ENCODE results near the gene APEH.

The APEH gene

DNA sequence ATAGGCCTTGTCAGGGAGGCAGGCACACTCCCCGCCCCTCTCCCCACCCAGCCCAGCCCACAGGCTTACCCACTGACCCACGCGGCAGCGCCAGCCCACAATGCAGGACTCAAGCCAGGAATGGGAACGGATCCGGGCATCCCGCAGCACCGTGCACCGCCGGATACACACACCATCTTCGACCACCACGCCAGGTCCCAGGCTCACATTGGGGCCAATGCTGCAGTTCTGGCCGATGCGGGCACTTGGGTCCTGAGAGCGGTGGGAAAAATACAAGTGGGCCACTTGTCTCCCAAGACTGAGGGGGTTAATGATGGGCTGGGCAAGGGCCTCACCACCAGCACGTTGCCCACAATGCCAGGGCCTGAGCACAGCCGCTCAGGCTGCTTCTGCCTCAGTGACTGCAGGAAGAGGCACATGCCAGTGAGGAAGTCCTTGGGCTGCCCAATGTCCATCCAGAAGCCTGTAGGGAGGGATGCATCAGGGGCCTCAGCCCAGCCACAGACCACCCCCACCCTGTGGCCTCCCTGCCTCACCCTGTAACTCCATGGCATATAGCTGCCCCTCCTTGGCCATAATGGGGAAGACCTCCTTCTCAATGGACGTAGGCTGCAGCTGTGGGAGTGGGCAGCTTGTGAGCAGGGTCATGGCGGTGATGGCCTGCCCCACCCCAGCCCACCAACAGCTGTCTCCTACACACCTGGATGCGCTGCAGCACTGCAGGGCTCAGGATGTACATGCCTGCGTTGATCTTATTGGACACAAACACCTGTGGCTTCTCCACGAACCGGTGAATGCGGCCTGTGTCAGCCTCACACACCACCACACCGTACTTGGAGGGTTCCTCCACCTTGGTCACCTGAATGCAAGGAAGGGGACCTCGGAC, 48.0 kb downstream of the APEH start:
- H3K9me2 ChIP-seq (ENCODE audit: low read depth, low read length), result no peaks in the 10 kb centered on the region
- no peaks in the 10 kb centered on the region for H3K79me2 ChIP-seq (ENCODE audit: insufficient read depth, low read length)
- H3K4me3 ChIP-seq (ENCODE audit: low read depth, low read length, poor library complexity, severe bottlenecking), result peak overlapping the region; percentile 76
- no peaks in the 10 kb centered on the region for H3F3A ChIP-seq (ENCODE audit: insufficient read depth, low read length)
- peak overlapping the region; percentile 84; the same call in 1 of the 2 replicates for H3K9ac ChIP-seq (ENCODE audit: low read length)
- no peaks in the 10 kb centered on the region for H3K9me3 ChIP-seq (ENCODE audit: low read length)
- peaks cover 29% of the 10 kb centered on the region for H3K4me1 ChIP-seq (ENCODE audit: insufficient read depth, low read length, severe bottlenecking)
- TF ChIP-seq, protein P1, sequence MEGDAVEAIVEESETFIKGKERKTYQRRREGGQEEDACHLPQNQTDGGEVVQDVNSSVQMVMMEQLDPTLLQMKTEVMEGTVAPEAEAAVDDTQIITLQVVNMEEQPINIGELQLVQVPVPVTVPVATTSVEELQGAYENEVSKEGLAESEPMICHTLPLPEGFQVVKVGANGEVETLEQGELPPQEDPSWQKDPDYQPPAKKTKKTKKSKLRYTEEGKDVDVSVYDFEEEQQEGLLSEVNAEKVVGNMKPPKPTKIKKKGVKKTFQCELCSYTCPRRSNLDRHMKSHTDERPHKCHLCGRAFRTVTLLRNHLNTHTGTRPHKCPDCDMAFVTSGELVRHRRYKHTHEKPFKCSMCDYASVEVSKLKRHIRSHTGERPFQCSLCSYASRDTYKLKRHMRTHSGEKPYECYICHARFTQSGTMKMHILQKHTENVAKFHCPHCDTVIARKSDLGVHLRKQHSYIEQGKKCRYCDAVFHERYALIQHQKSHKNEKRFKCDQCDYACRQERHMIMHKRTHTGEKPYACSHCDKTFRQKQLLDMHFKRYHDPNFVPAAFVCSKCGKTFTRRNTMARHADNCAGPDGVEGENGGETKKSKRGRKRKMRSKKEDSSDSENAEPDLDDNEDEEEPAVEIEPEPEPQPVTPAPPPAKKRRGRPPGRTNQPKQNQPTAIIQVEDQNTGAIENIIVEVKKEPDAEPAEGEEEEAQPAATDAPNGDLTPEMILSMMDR (IDR thresholded peaks at IDR 0.05; ENCODE audit: low read length), result no peak
- TF ChIP-seq EZH2 (IDR thresholded peaks at IDR 0.05; ENCODE audit: borderline replicate concordance, low read length), result no peak
- no peaks in the 10 kb centered on the region for H3K27me3 ChIP-seq (ENCODE audit: insufficient read depth, low read length)
- peak overlapping the region; percentile 85 for H3K4me2 ChIP-seq (ENCODE audit: low read length)
- H4K20me1 ChIP-seq (ENCODE audit: insufficient read depth, low read length), result no peaks in the 10 kb centered on the region
- no peak overlapping the region for H3K27ac ChIP-seq (ENCODE audit: low read depth, low read length, poor library complexity, severe bottlenecking)
- H2AFZ ChIP-seq (ENCODE audit: low read length), result no peak overlapping the region
- H3K36me3 ChIP-seq (ENCODE audit: insufficient read depth, low read length), result peaks cover 47% of the 10 kb centered on the region

DNA sequence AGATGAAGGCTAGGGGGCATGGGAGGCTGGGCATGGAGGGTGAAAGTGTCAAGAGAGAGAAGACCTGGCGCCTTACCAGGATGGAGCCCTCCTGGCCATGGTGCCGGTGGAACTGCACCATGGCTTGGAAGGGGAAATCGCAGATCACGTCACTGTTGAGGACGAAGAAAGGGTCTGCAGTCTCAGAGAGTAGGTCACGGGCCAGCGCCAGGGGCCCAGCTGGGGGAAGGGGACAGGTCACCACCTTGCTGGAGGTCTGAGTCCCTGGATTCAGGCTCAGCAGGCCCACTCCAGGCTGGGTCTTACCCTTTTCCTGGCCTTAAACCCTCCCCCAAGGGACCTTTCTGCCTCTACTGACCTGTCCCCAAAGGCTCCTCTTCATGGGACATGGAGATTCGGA, 48.7 kb downstream of the APEH start:
- peaks cover 33% of the 10 kb centered on the region for H3K4me1 ChIP-seq (ENCODE audit: insufficient read depth, low read length, severe bottlenecking)
- peaks cover 43% of the 10 kb centered on the region for H3K36me3 ChIP-seq (ENCODE audit: insufficient read depth, low read length)
- H3K79me2 ChIP-seq (ENCODE audit: insufficient read depth, low read length), result no peaks in the 10 kb centered on the region

DNA sequence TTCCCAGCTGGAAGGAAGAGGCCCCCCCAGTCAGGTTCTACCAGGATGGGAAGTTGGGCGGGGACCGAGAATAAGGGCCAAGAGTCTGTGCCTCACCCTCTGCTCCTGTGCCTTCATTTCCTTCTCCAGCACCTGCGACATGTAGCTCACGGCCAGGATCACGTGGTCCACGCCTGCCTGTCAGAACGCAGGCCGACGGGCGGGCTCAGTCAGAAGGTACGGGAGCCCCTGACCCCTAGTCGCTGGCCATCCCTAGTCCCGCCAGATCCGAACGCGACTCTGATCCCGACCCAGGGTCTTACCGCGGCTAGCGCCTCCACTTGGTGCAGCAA, 49.1 kb downstream of the APEH start:
- Histone ChIP-seq H3K9ac (ENCODE audit: low read length) (peak overlapping the region; percentile 84), H3K4me2 (ENCODE audit: low read length) (peak overlapping the region; percentile 85), H3K4me1 (ENCODE audit: insufficient read depth, low read length, severe bottlenecking) (peaks cover 33% of the 10 kb centered on the region), H3K9me2 (ENCODE audit: low read depth, low read length) (no peaks in the 10 kb centered on the region), H3F3A (ENCODE audit: insufficient read depth, low read length) (no peaks in the 10 kb centered on the region), H3K9me3 (ENCODE audit: low read length) (no peaks in the 10 kb centered on the region), H3K79me2 (ENCODE audit: insufficient read depth, low read length) (no peaks in the 10 kb centered on the region), H3K36me3 (ENCODE audit: insufficient read depth, low read length) (peaks cover 39% of the 10 kb centered on the region), H4K20me1 (ENCODE audit: insufficient read depth, low read length) (no peaks in the 10 kb centered on the region), H3K27me3 (ENCODE audit: insufficient read depth, low read length) (no peaks in the 10 kb centered on the region), H2AFZ (ENCODE audit: low read length) (no peak overlapping the region), H3K27ac (ENCODE audit: low read depth, low read length, poor library complexity, severe bottlenecking) (peak overlapping the region; percentile 75), H3K4me3 (ENCODE audit: low read depth, low read length, poor library complexity, severe bottlenecking) (peak overlapping the region; percentile 76)
- no peak for TF ChIP-seq EZH2 (IDR thresholded peaks at IDR 0.05; ENCODE audit: borderline replicate concordance, low read length)
- TF ChIP-seq, protein P1 (IDR thresholded peaks at IDR 0.05; ENCODE audit: low read length), result no peak

More for the DNA sequence above, 48.7 kb downstream of the APEH start:
- peak overlapping the region; percentile 76 for H3K4me3 ChIP-seq (ENCODE audit: low read depth, low read length, poor library complexity, severe bottlenecking)
- no peaks in the 10 kb centered on the region for H3F3A ChIP-seq (ENCODE audit: insufficient read depth, low read length)
- H3K27ac ChIP-seq (ENCODE audit: low read depth, low read length, poor library complexity, severe bottlenecking), result peak overlapping the region; percentile 75
- no peaks in the 10 kb centered on the region for H3K27me3 ChIP-seq (ENCODE audit: insufficient read depth, low read length)
- peak overlapping the region; percentile 84 for H3K9ac ChIP-seq (ENCODE audit: low read length)
- TF ChIP-seq, protein P1 (IDR thresholded peaks at IDR 0.05; ENCODE audit: low read length), result no peak
- no peak for TF ChIP-seq EZH2 (IDR thresholded peaks at IDR 0.05; ENCODE audit: borderline replicate concordance, low read length)
- no peaks in the 10 kb centered on the region for H3K9me3 ChIP-seq (ENCODE audit: low read length)
- H3K9me2 ChIP-seq (ENCODE audit: low read depth, low read length), result no peaks in the 10 kb centered on the region
- no peak overlapping the region for H2AFZ ChIP-seq (ENCODE audit: low read length)
- peak overlapping the region; percentile 85 for H3K4me2 ChIP-seq (ENCODE audit: low read length)
- no peaks in the 10 kb centered on the region for H4K20me1 ChIP-seq (ENCODE audit: insufficient read depth, low read length)

Data from OCI-LY1 (cell line).